ENCODE measurements around the gene CDK10.
A peak's percentile ranks its signal among the peaks of the same experiment; 100 is the strongest.

Gene CDK10

DNA sequence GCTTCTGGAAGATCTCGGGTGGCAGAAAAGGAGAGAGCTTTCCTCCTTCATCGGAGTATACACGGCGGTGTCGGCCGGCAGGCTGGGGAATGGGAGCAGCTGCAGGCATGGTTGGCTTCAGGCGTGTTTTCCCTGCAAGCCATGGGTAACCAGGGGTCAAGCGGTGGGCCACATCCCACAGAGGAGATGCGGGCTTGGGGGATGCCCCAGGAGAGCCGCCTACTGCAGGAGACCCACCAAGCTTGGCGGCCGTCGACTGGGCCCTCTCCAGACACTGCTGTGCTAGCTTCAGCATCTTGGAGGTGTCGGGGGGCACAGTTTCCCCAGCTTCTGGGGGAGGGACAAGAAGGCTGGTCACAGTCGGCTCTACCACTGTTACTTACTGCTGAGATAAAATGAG, 30.0 kb downstream of the CDK10 start:
- no peak for DNase-seq (ENCODE audit: low read depth)

DNA sequence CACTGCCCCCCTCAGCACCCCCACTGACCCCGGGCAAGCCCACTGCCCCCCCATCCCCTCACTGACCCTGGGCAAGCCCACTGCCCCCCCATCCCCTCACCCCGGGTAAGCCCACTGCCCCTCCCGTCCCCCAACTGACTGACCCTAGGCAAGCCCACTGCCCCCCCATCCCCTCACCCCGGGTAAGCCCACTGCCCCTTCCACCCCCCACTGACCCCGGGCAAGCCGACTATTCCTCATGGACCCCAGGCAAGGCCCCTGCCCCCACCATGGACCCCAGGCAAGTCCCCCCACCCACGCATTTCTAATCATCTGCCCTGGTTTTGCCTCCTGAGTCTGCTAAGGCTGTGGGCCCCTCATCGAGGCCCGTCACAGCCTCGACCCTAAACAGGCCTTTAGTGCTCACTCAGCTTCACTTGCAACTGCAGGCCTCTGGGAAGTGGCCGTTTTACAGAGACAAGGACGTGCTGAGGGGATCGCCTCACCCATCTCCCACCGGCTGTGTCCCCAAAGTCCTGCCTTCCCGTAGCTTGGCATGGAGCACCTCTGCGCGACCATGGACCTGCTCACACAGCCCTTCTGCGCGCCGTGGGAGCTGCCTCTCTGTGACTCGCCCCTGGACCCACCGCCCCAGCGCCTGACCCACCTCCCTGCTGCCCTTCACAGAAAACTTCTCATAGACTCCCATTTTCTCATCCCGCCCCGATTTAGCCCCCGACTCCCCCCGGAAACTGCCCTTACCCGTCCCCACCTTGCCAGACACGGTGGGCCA, 30.6 kb downstream of the CDK10 start:
- no peak for DNase-seq (ENCODE audit: low read depth)

DNA sequence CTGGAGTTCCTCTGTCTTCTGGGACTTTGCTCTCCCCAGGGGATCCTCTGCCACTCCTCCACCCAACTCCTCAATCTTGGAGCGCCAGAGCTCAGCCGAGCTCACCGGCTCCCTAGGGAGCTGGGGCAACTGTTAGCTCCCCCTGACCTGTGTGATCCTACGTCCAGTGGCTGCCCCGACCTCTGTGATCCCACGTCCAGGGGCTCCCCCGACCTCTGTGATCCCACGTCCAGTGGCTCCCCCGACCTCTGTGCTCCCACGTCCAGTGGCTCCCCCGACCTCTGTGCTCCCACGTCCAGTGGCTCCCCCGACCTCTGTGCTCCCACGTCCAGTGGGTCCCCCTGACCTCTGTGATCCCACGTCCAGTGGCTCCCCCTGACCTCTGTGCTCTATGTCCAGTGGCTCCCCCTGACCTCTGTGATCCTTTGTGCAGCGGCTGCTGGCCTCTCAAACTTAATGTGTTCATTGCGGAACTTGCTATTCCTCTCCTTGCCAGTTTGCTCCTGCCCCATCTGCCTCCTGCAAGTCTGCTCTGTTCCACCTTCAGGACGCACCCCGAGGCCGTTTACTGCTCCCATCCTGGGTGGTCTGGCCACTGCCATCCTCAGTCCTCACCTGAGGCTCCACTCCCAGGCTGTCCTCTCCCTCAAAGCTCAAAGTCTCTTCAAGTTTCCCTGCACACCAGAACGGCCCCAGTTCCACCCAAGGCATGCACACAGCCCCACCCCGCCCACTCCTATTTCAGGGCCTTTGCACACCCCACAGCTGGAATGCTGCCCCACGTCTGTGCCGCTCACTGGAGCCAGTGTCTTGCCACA, 31.4 kb downstream of the CDK10 start:
- no peak for DNase-seq (ENCODE audit: low read depth)

DNA sequence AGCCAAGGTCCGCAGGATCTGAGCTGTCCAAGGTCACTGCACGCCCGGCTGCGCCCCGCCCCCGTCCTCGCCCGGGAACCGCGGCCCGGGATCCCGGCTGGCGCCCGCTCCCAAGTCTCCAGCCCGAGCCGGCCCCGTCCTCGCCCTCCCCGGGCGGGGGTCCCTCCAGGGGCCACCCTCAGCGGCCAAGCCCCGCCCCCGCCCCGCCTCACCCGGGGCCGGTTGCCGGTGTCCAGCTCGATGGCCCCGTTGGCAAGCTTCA, 34.0 kb downstream of the CDK10 start:
- no peak for DNase-seq (ENCODE audit: low read depth)

DNA sequence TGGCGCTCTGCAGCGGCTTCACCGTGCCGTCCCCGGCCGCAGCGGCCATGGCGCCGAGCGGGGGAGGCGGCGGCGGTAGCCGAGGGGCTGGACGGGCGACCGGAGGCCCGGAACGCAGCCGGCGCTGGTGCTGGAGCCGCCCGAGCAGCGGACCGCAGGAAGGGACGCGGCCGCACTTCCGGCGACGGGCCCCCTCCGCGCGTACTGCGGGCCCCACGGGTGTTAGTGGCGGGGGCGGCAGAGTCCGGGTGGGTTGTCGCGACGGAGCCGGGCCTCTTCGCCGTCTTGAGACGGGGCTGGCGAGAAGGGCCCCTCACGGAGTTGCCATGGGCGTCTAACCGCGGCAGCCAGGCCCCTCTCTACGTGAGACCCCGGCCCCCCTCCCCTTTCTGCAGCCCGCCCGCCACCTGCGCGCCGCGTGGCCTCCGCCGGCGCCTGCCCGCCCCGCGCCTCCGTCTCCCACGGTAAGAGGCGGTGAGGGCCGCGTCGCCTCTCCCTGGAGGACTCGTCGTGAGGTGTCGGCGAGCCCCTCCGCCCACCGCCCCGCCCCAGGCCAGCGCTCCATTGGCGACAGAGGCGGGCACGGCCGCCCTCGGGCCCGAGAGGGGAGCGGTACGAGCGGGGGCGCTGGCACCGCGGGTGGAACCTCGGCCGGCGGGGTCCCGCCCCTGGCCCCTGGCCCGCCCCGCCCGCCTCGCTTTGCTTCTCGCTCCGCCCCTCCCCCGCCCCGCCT, 34.5 kb downstream of the CDK10 start, which contains the start of the genes VPS9D1 and ZNF276:
VPS9D1 (minus strand) TSS at position 86 of the 733 bp plus-strand sequence; CDS start at position 49, 37 bp downstream.
ZNF276 (plus strand) TSS at position 725 of the 733 bp plus-strand sequence. CDS start 104 bp downstream, outside the sequence.
- DNase-seq (ENCODE audit: low read depth), result peak; percentile 72

DNA sequence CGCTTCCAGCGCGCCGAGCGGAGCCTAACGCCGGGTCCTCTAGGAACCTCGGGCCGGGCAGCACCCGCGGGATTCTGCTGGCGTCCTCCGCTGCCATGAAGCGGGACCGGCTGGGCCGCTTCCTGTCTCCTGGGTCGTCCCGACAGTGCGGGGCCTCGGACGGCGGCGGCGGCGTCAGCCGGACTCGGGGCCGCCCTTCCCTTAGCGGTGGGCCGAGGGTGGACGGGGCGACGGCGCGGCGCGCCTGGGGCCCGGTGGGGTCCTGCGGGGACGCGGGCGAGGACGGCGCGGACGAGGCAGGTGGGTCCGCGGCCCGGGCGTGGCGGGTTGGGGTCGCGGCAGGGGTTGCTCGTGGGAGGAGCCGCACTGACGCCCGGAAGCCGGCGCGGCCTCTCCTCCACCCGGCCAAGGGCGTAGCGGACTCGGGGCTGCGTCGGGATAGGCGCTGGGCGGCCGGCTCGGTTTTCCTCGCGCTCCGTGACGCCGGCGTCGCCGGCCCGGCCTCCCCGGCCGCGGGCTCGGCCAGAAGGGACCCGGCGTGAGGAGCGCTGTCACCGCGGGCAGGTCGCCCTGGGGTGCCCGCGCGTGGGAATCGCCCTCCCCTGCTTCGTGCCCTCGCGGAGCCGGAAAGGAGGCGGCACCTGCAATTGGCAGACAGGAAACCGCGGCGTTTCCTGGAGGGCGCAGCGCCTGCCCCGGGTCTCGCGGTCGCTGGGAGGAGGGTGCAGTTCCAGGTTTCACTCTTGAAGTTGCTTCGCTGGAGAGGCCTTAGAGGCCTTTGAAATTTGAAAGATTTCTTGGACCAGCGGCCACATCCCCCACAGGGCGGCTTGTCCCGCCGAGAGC, 35.3 kb downstream of the CDK10 start:
- peak; percentile 91 for DNase-seq (ENCODE audit: low read depth)

DNA sequence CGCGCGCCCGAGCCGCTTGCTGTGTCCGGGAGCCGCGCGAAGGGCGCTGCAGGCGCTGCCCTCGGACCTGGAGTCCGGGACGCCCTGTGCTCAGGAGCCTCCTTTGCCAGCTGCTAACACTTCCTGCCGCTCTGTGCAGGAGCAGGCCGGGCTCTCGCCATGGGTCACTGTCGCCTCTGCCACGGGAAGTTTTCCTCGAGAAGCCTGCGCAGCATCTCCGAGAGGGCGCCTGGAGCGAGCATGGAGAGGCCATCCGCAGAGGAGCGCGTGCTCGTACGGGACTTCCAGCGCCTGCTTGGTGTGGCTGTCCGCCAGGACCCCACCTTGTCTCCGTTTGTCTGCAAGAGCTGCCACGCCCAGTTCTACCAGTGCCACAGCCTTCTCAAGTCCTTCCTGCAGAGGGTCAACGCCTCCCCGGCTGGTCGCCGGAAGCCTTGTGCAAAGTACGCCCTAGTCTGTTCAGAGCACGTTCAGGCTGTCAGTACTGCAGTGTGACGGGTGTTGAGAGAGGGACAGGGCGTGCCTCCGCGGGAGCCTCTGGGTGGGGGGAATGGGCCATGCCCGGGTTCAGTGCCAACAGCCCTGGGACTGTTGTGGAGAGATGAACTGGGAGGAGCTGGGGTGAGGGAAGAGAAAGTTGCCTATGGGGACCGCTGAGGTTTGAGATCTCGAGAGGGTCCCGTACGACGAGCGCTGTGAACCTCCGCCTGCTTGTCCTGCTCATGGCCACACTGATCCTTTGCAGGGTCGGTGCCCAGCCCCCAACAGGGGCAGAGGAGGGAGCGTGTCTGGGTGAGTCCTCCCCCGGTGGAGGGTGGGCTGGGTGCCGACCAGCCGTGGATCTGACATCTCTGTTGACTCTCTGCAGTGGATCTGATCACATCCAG, 36.1 kb downstream of the CDK10 start:
- DNase-seq (ENCODE audit: low read depth), result peak; percentile 67

DNA sequence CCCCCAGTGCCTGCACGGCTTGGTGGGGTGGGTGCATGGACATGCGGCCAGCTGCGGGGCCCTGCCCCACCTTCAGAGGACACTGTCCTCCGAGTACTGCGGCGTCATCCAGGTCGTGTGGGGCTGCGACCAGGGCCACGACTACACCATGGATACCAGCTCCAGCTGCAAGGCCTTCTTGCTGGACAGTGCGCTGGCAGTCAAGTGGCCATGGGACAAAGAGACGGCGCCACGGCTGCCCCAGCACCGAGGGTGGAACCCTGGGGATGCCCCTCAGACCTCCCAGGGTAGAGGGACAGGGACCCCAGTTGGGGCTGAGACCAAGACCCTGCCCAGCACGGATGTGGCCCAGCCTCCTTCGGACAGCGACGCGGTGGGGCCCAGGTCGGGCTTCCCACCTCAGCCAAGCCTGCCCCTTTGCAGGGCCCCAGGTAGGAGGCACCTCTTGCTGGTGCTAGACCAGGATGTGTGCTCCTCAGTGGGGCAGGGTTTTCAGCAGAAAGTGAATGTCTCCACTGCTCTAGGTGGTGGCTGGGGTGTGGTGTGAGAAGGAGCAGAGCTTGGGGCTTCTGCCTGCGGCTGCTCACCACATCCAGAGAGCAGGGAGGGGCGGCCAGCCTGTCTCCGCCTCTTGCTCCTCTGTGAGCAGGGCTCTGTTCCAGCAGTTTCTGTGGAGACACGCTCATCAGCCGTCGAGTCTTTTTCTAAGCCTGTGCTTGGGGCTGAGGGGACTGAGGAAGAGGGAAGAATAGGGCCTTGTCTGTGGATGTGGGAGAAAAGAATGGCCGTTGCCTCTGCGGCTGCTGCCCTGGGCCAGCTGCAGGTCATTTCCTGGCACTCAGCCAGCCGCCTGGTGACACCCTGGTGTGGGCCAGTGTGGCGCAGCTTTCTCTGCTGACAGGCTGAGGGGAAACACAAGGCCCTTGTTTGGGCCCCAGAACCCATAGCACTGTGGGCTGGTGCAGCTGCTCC, 37.1 kb downstream of the CDK10 start:
- DNase-seq (ENCODE audit: low read depth), result peak; percentile 81

DNA sequence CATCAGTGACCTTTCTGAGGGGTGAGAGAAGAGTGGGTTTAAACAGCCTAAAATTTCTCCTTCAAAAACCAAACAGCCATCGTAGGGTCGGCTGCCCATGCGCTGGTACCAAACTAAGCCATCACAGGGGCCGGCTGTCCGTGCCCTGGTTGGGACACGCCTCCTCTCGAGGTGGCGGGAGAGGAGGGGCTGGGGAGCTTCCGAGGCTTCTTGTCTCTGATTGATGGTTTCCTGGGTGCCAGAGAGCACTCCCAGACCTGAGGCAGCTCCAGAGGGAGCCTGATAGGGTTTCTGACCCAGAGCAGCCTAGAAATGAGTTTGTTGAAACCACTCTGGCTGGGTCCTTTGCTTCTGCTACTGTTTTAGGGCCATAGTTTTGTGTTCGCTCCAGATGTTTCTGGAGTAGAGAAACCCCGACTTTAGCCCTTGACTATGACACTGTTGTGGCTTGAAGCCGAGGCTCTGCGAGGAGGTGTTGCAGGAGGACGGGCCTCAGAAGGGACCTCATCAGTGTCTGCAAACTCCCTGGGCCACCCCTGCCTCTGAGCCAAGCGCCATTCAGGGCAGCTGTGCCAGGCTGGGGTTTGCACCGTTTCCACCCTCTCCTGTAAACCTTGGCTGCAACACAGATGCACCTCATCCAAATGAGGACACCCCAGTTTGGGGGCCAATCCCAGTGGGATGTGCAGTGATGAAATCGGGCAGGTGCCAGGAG, 41.1 kb downstream of the CDK10 start:
- no peak for DNase-seq (ENCODE audit: low read depth)

DNA sequence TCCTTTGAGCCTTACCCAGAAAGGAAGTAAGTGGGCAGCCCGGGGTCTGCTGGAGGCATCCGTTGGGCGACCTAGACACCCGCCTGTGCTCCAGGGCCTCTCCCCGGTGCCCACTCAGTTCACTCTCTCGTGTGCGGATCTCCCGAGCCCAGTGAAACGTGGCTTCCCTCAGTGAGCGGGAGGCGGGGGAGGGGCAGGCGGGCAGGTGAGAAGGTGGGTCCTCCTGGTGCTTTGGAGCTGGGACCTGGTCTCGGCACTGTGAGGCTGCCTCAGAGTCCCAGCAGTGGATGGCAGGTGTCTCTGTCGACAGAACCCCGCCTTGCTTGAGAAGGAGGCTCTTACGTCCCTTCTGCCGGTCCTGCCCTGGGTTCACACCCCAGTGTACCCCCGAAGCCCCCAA, 42.8 kb downstream of the CDK10 start:
- DNase-seq (ENCODE audit: low read depth), result no peak

DNA sequence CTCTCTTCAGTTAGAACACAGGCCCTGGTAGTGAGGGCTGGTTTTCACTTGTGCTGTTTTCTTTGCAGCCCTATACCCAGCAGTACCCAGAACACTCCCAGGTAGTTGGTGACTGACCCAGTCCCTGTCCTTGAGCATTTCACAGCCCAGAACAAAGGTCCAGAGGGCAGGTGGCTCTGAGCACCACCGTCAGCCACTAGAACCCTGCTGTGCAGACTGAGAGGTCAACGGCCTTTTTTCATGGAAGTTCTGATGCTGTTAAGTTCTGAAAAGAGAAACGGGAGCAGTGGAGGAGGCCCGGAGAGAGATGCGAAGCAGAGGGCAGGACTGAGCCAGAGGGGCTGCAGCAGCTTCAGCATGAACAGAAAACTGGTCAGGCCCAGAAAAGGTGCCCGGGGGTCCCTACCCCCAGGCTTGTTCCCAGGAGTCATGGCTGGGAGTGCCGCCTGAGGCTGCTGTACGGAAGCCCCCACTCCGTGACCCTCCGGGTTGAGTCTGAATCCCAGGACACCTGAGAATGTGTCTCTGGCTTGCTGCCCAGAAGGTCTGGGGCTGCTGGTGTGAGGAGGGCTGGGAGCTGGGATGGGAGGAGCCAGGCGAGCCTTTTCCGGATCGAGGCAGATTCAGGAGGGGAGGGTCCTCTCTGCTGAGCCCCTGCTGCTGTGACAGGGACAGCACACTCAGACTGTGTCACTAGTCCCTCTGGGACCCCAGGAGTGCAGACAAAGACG, 43.5 kb downstream of the CDK10 start:
- DNase-seq (ENCODE audit: low read depth), result no peak

DNA sequence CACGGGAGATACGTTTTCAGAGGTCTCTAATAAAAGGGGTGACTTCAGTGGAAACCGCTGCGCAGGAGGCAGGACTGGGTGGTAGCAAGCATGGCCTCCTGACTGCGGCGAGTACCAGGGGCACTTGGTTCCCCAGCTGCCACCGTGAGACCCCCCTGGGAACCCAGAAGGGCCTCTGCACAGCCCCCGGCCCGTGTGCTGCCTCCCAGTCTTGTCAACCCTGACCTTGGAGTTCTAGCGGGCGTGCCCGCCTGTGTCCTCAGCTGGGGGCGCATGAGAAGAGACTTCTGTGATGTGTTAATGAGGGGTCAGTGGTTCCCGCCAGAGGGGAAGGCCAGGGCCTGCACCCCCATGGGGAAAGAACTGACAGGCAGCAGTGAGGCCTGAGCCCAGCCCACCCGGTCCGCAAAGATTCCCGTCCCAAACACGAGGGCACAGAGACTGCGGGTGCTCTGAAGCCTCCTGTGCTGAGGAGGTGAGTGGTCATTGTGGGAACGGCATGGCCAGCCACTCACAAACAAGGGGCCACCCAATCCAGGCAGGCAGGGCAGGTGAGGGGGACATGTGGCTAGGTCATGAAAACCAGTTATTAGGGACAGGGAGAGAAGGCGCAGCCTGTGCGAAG, 44.2 kb downstream of the CDK10 start:
- DNase-seq (ENCODE audit: low read depth), result no peak

DNA sequence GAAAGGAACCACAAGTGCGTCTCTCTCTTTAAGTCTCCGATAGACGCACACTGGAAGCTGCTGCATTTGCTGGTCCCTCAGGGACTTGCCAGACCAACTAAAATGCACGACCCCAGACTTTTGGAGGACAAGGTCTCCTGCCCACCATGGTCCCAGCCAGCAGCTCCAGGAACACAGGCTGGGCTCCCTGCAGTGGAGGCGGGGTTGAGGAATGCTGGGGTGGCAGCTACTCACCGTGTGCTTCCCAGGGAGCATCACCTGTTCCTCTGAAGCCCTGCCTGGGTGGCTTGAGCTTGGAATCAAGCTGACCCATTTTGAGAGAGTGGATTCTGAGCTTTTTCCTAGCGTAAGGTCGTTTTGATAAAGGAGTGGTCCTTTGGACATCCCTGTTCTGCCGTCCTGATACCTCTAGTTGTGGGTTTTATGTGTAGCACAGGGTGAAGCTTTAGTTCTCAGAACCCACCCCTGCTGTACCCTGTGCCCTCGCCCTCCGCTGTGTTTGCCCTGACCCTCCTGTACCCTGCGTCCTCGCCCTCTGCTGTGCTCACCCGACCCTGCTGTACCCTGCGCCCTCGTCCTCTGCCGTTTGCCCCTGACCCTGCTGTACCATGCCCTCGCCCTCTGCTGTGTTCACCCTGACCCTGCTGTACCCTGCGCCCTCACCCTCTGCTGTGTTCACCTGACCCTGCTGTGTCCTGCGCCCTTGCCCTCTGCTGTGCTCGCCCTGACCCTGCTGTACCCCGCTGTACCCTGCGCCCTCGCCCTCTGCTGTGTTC, 45.8 kb downstream of the CDK10 start:
- DNase-seq (ENCODE audit: low read depth), result no peak

DNA sequence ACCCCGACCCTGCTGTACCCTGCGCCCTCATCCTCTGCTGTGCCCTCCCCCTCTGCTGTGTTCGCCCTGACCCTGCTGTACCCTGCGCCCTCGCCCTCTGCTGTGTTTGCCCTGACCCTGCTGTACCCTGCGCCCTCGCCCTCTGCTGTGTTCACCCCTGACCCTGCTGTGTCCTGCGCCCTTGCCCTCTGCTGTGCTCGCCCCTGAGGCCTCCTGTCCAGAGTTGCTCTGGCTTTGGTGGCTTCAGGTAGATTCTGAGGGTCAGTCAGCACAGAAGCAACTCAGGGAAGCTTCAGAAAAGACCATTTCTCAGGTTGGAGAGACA, 46.4 kb downstream of the CDK10 start:
- DNase-seq (ENCODE audit: low read depth), result no peak

DNA sequence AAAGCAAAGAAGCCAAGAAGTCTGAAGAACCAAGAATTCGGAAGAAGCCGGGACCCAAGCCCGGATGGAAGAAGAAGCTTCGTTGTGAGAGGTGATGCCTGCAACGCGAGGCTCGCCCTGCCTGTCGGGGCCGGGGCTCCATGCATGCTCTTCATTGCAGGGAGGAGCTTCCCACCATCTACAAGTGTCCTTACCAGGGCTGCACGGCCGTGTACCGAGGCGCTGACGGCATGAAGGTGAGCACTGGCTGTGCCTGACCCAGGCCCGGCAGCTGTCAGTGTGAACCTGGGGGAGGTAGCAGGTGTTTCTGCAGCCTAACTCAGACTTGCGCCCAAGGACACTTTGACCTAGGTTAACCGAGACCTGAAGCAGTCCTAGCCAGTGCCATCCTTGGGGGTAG, 46.8 kb downstream of the CDK10 start:
- no peak for DNase-seq (ENCODE audit: low read depth)

DNA sequence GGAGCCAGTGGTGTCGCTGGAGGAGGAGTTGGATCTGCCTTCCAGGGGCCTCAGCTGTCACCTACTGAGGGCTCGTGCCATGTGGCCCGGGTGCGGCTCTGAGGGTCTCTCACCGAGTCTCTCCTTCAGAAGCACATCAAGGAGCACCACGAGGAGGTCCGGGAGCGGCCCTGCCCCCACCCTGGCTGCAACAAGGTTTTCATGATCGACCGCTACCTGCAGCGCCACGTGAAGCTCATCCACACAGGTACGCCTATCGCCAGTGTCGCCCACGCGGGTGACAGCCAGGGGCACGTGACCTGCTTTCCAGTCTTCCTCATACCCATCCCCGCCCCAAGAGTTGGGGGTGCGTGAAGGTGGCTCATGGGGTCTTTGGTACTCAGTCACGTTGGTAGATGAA, 47.3 kb downstream of the CDK10 start:
- DNase-seq (ENCODE audit: low read depth), result no peak

DNA sequence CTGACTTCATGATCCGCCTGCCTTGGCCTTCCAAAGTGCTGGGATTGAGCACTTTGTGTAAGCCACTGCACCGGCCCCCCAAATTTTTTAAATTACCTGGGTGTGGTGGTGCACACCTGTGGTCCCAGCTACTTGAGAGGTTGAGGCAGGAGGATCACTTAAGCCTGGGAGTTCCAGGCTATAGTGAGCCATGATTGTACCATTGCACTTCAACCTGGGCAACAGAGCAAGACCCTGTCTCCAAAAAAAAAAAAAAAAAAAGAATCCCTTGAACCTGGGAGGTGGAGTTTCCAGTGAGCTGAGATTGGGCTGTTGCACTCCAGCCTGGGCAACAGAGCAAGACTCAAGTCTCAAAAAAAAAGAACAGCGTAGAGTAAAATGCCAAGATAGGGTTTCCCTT, 50.1 kb downstream of the CDK10 start:
- DNase-seq (ENCODE audit: low read depth), result no peak
